HL-60/S4 treated with retinoic acid at 250 ng/mL for 4 days and 3 days (cell line): ENCODE measurements around the gene IL2RA.
"Not testable (repeated sequence)": the region's sequence is repeated elsewhere in the genome, so short reads cannot be mapped to it uniquely, and the experiment has no call there.

Experiments
- in situ Hi-C: fragments of 300-500 bp; cut with MboI; formaldehyde crosslinking; loops from 2 replicates; pipeline ENCODE4 v1.7.0; 2022; ENCODE audit warnings: low sequenced_read_pairs

IL2RA gene

GRCh38 chr10:6017781-6018354 is 44.3 kb downstream of the IL2RA start:
- in situ Hi-C loops = no loop called here

- in situ Hi-C loops = no loop called here
Observed at GRCh38 chr10:6014241-6014761, 47.9 kb downstream of the IL2RA start.

- in situ Hi-C loops = no loop called here
Observed at GRCh38 chr10:6013413-6014192, 48.6 kb downstream of the IL2RA start.

- in situ Hi-C loops = no loop called here
Observed at GRCh38 chr10:6012121-6012905, 49.9 kb downstream of the IL2RA start.

- in situ Hi-C loops = no loop called here
Observed at GRCh38 chr10:6011558-6011957, 50.6 kb downstream of the IL2RA start.

- in situ Hi-C loops = no loop called here
Observed at GRCh38 chr10:6010569-6010968, 51.6 kb downstream of the IL2RA start.

GRCh38 chr10:6009961-6010360 is 52.2 kb downstream of the IL2RA start:
- in situ Hi-C loops = no loop called here

- in situ Hi-C loops = no loop called here
Observed at GRCh38 chr10:6009150-6009549, 53.0 kb downstream of the IL2RA start.

- in situ Hi-C loops = no loop called here
Observed at GRCh38 chr10:6008497-6009142, 53.5 kb downstream of the IL2RA start.

GRCh38 chr10:6006991-6007390 is 55.2 kb downstream of the IL2RA start:
- in situ Hi-C loops = no loop called here

GRCh38 chr10:6006546-6006945 is 55.6 kb downstream of the IL2RA start:
- in situ Hi-C loops = no loop called here

GRCh38 chr10:6005856-6006395 is 56.2 kb downstream of the IL2RA start:
- in situ Hi-C loops = no loop called here

- in situ Hi-C loops = not testable (repeated sequence)
Observed at GRCh38 chr10:6005161-6005804, 56.9 kb downstream of the IL2RA start.

GRCh38 chr10:6002809-6003510 is 59.2 kb downstream of the IL2RA start:
- in situ Hi-C loops = no loop called here

- in situ Hi-C loops = no loop called here
Observed at GRCh38 chr10:5999440-6000165, 62.6 kb downstream of the IL2RA start.

GRCh38 chr10:5996696-5997095 is 65.5 kb downstream of the IL2RA start:
- in situ Hi-C loops = no loop called here

GRCh38 chr10:5992398-5992797 is 69.8 kb downstream of the IL2RA start:
- in situ Hi-C loops = no loop called here

- in situ Hi-C loops = no loop called here
Observed at GRCh38 chr10:5991708-5992107, 70.5 kb downstream of the IL2RA start.

GRCh38 chr10:5989756-5990155 is 72.4 kb downstream of the IL2RA start:
- in situ Hi-C loops = no loop called here
